ENCODE results near the gene DCTPP1. TPM values are rescaled to one million over a fixed set of nuclear protein-coding genes. Genes with fewer than 3 reads are reported as not detected.
A peak's percentile ranks its signal among the peaks of the same experiment; 100 is the strongest.
"Not testable (repeated sequence)": the region's sequence is repeated elsewhere in the genome, so short reads cannot be mapped to it uniquely, and the experiment has no call there.

Gene DCTPP1
- total and polyA plus RNA-seq, 2 of the 13 experiments (the other 11 are each of a cell fraction or from before 2014, with no cell fraction given) = 54.8 to 74.4 TPM

DNA sequence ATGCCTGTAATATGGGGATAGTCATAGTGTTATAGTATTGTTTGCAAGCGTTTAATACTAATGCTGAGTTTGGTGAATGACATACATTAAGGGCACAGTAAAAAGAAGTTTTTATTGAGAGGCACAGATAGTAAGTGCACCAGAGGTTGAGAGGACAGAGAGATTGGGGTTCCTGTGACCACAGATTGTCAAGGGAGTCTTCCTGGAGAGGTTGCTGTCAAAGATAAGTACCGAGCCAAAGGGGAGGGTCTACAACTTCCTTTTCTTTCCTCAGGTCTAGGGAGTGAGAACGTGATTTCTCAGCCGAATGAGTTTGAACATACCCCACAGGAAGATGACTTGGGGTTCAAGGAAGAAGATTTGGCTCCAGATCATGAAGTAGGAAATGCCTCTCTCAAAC is 32.8 kb downstream of the DCTPP1 start (continued):
- TF ChIP-seq ZSCAN21 (CRISPR knock-in tag; IDR thresholded peaks at IDR 0.05; ENCODE audit: borderline replicate concordance) (no peak), GLI4 (CRISPR knock-in tag; IDR thresholded peaks at IDR 0.05; ENCODE audit: borderline replicate concordance) (no peak), ZBTB38 (CRISPR knock-in tag; IDR thresholded peaks at IDR 0.05) (no peak), EHMT2 (IDR thresholded peaks at IDR 0.05; ENCODE audit: borderline replicate concordance, low read depth, low read length) (no peak)
- TF ChIP-seq, protein P1, sequence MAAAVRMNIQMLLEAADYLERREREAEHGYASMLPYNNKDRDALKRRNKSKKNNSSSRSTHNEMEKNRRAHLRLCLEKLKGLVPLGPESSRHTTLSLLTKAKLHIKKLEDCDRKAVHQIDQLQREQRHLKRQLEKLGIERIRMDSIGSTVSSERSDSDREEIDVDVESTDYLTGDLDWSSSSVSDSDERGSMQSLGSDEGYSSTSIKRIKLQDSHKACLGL (CRISPR knock-in tag; IDR thresholded peaks at IDR 0.05) = no peak

DNA sequence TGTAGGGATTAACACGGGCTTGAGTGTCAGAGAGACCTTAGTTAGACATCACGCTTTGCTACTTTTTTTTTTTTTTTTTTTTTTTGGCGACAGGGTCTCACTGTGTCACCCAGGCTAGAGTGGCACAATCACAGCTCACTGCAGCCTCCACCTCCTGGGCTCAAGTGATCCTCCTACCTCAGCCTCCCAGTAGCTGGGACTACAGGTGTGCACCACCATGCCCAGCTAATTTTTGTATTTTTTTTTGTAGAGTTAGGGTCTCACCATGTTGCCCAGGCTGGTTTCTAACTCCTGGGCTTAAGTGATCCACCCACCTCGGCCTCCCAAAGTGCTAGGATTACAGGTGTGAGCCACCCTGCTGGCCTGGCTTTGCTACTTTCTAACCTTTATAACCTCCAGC is 33.2 kb downstream of the DCTPP1 start:
- H3K27ac ChIP-seq (ENCODE audit: extremely low read length, insufficient read depth, low read length); intact Hi-C loops (cut with micrococcal nuclease; ENCODE audit: unreplicated experiment); H2AFZ ChIP-seq (ENCODE audit: low read length); FAIRE-seq; BruUV-seq (replicated peaks); in situ Hi-C loops (cut with HindIII; ENCODE audit: extremely low pct_ligation_motif_present, low pct_unique_long_range_greater_than_20kb); H4K20me1 ChIP-seq (ENCODE audit: insufficient read depth, low read length); H3K9me3 ChIP-seq (ENCODE audit: low read length); H3K27me3 ChIP-seq (ENCODE audit: control insufficient read depth in 1 of 2, insufficient read depth in 2 of 2, low read length in 2 of 2); ATAC-seq; DNase-seq (ENCODE audit: low spot score): not testable (repeated sequence)
- 84% methylated on average over 4 of the region's 4 CpGs for WGBS (ENCODE audit: low lambda C conversion rate)
- Histone ChIP-seq H3K9ac (ENCODE audit: insufficient read depth, low read depth, low read length) (peak overlapping the region; percentile 78), H3K4me2 (ENCODE audit: low read depth, low read length) (peak overlapping the region; percentile 99), H3K4me3 (replicated peaks in 1 of 3; ENCODE audit: insufficient read depth in 1 of 3, low read depth in 2 of 3, low read length in 3 of 3) (peak overlapping the region; percentile 75 to 93 (median 75); a peak in 4 of 6 replicates), H3K36me3 (replicated peaks in 1 of 2; ENCODE audit: control insufficient read depth in 1 of 2, insufficient read depth in 2 of 2, low read length in 2 of 2) (peaks cover 3 to 17% of the 10 kb centered on the region in 2 experiments; a peak in 4 of 5 replicates), H3K4me1 (ENCODE audit: insufficient read depth, low read length) (peaks cover 46% of the 10 kb centered on the region), H3K79me2 (ENCODE audit: insufficient read depth, low read length) (peaks cover 17% of the 10 kb centered on the region)
- TF ChIP-seq, protein P2, sequence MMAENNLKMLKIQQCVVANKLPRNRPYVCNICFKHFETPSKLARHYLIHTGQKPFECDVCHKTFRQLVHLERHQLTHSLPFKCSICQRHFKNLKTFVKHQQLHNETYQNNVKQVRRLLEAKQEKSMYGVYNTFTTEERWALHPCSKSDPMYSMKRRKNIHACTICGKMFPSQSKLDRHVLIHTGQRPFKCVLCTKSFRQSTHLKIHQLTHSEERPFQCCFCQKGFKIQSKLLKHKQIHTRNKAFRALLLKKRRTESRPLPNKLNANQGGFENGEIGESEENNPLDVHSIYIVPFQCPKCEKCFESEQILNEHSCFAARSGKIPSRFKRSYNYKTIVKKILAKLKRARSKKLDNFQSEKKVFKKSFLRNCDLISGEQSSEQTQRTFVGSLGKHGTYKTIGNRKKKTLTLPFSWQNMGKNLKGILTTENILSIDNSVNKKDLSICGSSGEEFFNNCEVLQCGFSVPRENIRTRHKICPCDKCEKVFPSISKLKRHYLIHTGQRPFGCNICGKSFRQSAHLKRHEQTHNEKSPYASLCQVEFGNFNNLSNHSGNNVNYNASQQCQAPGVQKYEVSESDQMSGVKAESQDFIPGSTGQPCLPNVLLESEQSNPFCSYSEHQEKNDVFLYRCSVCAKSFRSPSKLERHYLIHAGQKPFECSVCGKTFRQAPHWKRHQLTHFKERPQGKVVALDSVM (CRISPR knock-in tag; IDR thresholded peaks at IDR 0.05) = peak; percentile 70
- POLR2A ChIA-PET = interaction anchor here (0.7 to 3.3 kb wide), 3 partner anchors 11 to 95 kb away, joined by 3 to 70 read pairs (median 11); partner anchors contain the start of genes DCTPP1 and ZNF771
- CTCF ChIA-PET (ENCODE audit: low intra/inter-chr PET ratio, low total read pairs) = interaction anchor here (2.1 to 2.6 kb wide), 2 partner anchors 13 to 232 kb away, joined by 4 to 20 read pairs; no protein-coding TSS in a partner anchor

Measured in HepG2 (cell line).